Measurements from ENCODE around the gene ACBD3.

GRCh38 chr1:226135059-226135651 is 51.4 kb downstream of the ACBD3 start:
- no peak for TF ChIP-seq CTCF (IDR thresholded peaks at IDR 0.05)
- TF ChIP-seq POLR2AphosphoS5 (IDR thresholded peaks at IDR 0.05) = peak; percentile 0 to 42
- TF ChIP-seq EP300 (IDR thresholded peaks at IDR 0.05) = no peak
- no peak for TF ChIP-seq POLR2A (IDR thresholded peaks at IDR 0.05; ENCODE audit: low read depth)
